Activated CD4-positive, alpha-beta T cell treated with anti-CD3 and anti-CD28 coated beads, Interleukin-2, amount 10 ng/mL, durations not matched to agents 7 days and 5 days (primary cell): ENCODE data around the gene SLC39A11. TPM values are rescaled to one million over a fixed set of nuclear protein-coding genes. Genes with fewer than 3 reads are reported as not detected.

Experiments used
- CTCF ChIA-PET: fragments of 350-600 bp; sonication (Branson Sonifier 250); formaldehyde crosslinking; loops from one replicate; lab custom pipeline; 2021; ENCODE audit warnings: antibody characterized with exemption; lab: Charles Lee
- POLR2A ChIA-PET: fragments of 350-600 bp; sonication (Branson Sonifier 250); formaldehyde crosslinking; loops from one replicate; lab custom pipeline; 2021; ENCODE audit warnings: antibody characterized with exemption; lab: Charles Lee
- DNase-seq: peaks from one replicate; pipeline ENCODE4 v3.0.0-alpha.2; 2020
- H3K27ac Mint-ChIP-seq: one replicate; pipeline ENCODE4 v1.8.0; 2021; ENCODE audit warnings: mild to moderate bottlenecking, moderate library complexity, mixed read lengths
- H3K27me3 Mint-ChIP-seq: one replicate; pipeline ENCODE4 v1.8.0; 2021; ENCODE audit warnings: mixed read lengths
- H3K36me3 Mint-ChIP-seq: one replicate; pipeline ENCODE4 v1.8.0; 2021; ENCODE audit warnings: low read depth, mixed read lengths
- H3K4me1 Mint-ChIP-seq: one replicate; pipeline ENCODE4 v1.8.0; 2021; ENCODE audit warnings: mixed read lengths
- H3K4me3 Mint-ChIP-seq: one replicate; pipeline ENCODE4 v1.8.0; 2021; ENCODE audit warnings: mild to moderate bottlenecking, moderate library complexity, mixed read lengths
- H3K9me3 Mint-ChIP-seq: one replicate; pipeline ENCODE4 v1.8.0; 2021; ENCODE audit warnings: mixed read lengths
- total RNA-seq, 2 experiments: library from RNA; stranded (reverse); gene quantifications; one replicate each; pipeline ENCODE4 v1.2.3, GENCODE V29; 2021

SLC39A11 gene
- total RNA-seq, 2 experiments from 2014 or later: 19.5 to 23.4 TPM

GRCh38 chr17:72813481-72813880 is 279.0 kb downstream of the SLC39A11 start:
- H3K4me3 Mint-ChIP-seq: no peak overlapping the region
- H3K27ac Mint-ChIP-seq: no peak overlapping the region
- H3K27me3 Mint-ChIP-seq: no peaks in the 10 kb centered on the region
- POLR2A ChIA-PET: interaction anchor here (0.6 kb wide), 1 partner anchor 88 kb away, joined by 3 read pairs; no protein-coding TSS in a partner anchor
- CTCF ChIA-PET: interaction anchor here (0.6 to 1.4 kb wide), 2 partner anchors 18 to 351 kb away, joined by 3 to 4 read pairs; partner anchors contain the start of gene SSTR2
- peaks cover 7% of the 10 kb centered on the region for H3K9me3 Mint-ChIP-seq
- no peak for DNase-seq
- H3K4me1 Mint-ChIP-seq: no peaks in the 10 kb centered on the region
- peaks cover 9% of the 10 kb centered on the region for H3K36me3 Mint-ChIP-seq

GRCh38 chr17:72812823-72813222 is 279.7 kb downstream of the SLC39A11 start:
- ChIA-PET CTCF (interaction anchor here (1.4 kb wide), 1 partner anchor 19 kb away, joined by 3 read pairs; no protein-coding TSS in a partner anchor), POLR2A (no interaction called here)
- Mint-ChIP-seq H3K4me3 (no peak overlapping the region), H3K4me1 (no peaks in the 10 kb centered on the region), H3K27ac (no peak overlapping the region), H3K27me3 (no peaks in the 10 kb centered on the region), H3K9me3 (peaks cover 7% of the 10 kb centered on the region), H3K36me3 (peaks cover 9% of the 10 kb centered on the region)
- DNase-seq: no peak

GRCh38 chr17:72811976-72812687 is 280.4 kb downstream of the SLC39A11 start:
- Mint-ChIP-seq H3K4me1 (no peaks in the 10 kb centered on the region), H3K27ac (no peak overlapping the region), H3K36me3 (peaks cover 9% of the 10 kb centered on the region), H3K4me3 (no peak overlapping the region), H3K27me3 (no peaks in the 10 kb centered on the region), H3K9me3 (peaks cover 7% of the 10 kb centered on the region)
- ChIA-PET POLR2A (no interaction called here), CTCF (interaction anchor here (1.4 kb wide), 1 partner anchor 19 kb away, joined by 3 read pairs; no protein-coding TSS in a partner anchor)
- DNase-seq: no peak

GRCh38 chr17:72810991-72811508 is 281.4 kb downstream of the SLC39A11 start:
- DNase-seq: no peak
- ChIA-PET POLR2A (no interaction called here), CTCF (no interaction called here)
- H3K9me3 Mint-ChIP-seq: peaks cover 11% of the 10 kb centered on the region
- H3K4me1 Mint-ChIP-seq: no peaks in the 10 kb centered on the region
- H3K27ac Mint-ChIP-seq: no peak overlapping the region
- no peak overlapping the region for H3K4me3 Mint-ChIP-seq
- H3K36me3 Mint-ChIP-seq: peaks cover 9% of the 10 kb centered on the region
- no peaks in the 10 kb centered on the region for H3K27me3 Mint-ChIP-seq

GRCh38 chr17:72806011-72806410 is 286.5 kb downstream of the SLC39A11 start:
- H3K27me3 Mint-ChIP-seq: no peaks in the 10 kb centered on the region
- peaks cover 4% of the 10 kb centered on the region for H3K36me3 Mint-ChIP-seq
- CTCF ChIA-PET: interaction anchor here (0.5 kb wide), 1 partner anchor 1169 kb away, joined by 3 read pairs; no protein-coding TSS in a partner anchor
- no peak overlapping the region for H3K27ac Mint-ChIP-seq
- POLR2A ChIA-PET: no interaction called here
- H3K4me3 Mint-ChIP-seq: no peak overlapping the region
- no peaks in the 10 kb centered on the region for H3K4me1 Mint-ChIP-seq
- DNase-seq: no peak
- peaks cover 10% of the 10 kb centered on the region for H3K9me3 Mint-ChIP-seq

- no peaks in the 10 kb centered on the region for H3K27me3 Mint-ChIP-seq
- CTCF ChIA-PET: interaction anchor here (0.6 kb wide), 1 partner anchor 684 kb away, joined by 3 read pairs; no protein-coding TSS in a partner anchor
These were observed 287.4 kb downstream of the SLC39A11 start for GRCh38 chr17:72804949-72805707.

GRCh38 chr17:72802726-72803125 is 289.8 kb downstream of the SLC39A11 start:
- Mint-ChIP-seq H3K27ac (no peak overlapping the region), H3K4me3 (no peak overlapping the region), H3K9me3 (peaks cover 28% of the 10 kb centered on the region), H3K4me1 (no peaks in the 10 kb centered on the region), H3K27me3 (no peaks in the 10 kb centered on the region), H3K36me3 (peaks cover 12% of the 10 kb centered on the region)
- ChIA-PET CTCF (no interaction called here), POLR2A (no interaction called here)
- DNase-seq: no peak

More at GRCh38 chr17:72804949-72805707, 287.4 kb downstream of the SLC39A11 start:
- Mint-ChIP-seq H3K9me3 (peaks cover 16% of the 10 kb centered on the region), H3K27ac (no peak overlapping the region), H3K4me1 (no peaks in the 10 kb centered on the region), H3K4me3 (no peak overlapping the region), H3K36me3 (peaks cover 5% of the 10 kb centered on the region)
- no peak for DNase-seq
- POLR2A ChIA-PET: no interaction called here

- Mint-ChIP-seq H3K9me3 (peaks cover 46% of the 10 kb centered on the region), H3K36me3 (peaks cover 12% of the 10 kb centered on the region)
- POLR2A ChIA-PET: no interaction called here
These were observed 295.3 kb downstream of the SLC39A11 start for GRCh38 chr17:72797142-72797541.

GRCh38 chr17:72795941-72796340 is 296.5 kb downstream of the SLC39A11 start:
- peaks cover 55% of the 10 kb centered on the region for H3K9me3 Mint-ChIP-seq
- no peak overlapping the region for H3K4me3 Mint-ChIP-seq

More at GRCh38 chr17:72797142-72797541, 295.3 kb downstream of the SLC39A11 start:
- Mint-ChIP-seq H3K27me3 (no peaks in the 10 kb centered on the region), H3K4me3 (no peak overlapping the region), H3K27ac (no peak overlapping the region), H3K4me1 (no peaks in the 10 kb centered on the region)
- CTCF ChIA-PET: no interaction called here
- no peak for DNase-seq

GRCh38 chr17:72794152-72794551 is 298.3 kb downstream of the SLC39A11 start:
- CTCF ChIA-PET: no interaction called here
- Mint-ChIP-seq H3K27me3 (no peaks in the 10 kb centered on the region), H3K4me1 (no peaks in the 10 kb centered on the region), H3K36me3 (peaks cover 11% of the 10 kb centered on the region), H3K27ac (no peak overlapping the region), H3K4me3 (no peak overlapping the region), H3K9me3 (peaks cover 48% of the 10 kb centered on the region)
- POLR2A ChIA-PET: no interaction called here
- no peak for DNase-seq

More at GRCh38 chr17:72795941-72796340, 296.5 kb downstream of the SLC39A11 start:
- peaks cover 13% of the 10 kb centered on the region for H3K36me3 Mint-ChIP-seq
- H3K27ac Mint-ChIP-seq: no peak overlapping the region
- POLR2A ChIA-PET: no interaction called here
- DNase-seq: no peak
- H3K4me1 Mint-ChIP-seq: no peaks in the 10 kb centered on the region
- H3K27me3 Mint-ChIP-seq: no peaks in the 10 kb centered on the region
- CTCF ChIA-PET: no interaction called here

GRCh38 chr17:72792771-72793170 is 299.7 kb downstream of the SLC39A11 start:
- ChIA-PET POLR2A (no interaction called here), CTCF (no interaction called here)
- DNase-seq: no peak
- H3K4me1 Mint-ChIP-seq: no peaks in the 10 kb centered on the region
- no peaks in the 10 kb centered on the region for H3K27me3 Mint-ChIP-seq
- H3K36me3 Mint-ChIP-seq: peaks cover 5% of the 10 kb centered on the region
- peaks cover 41% of the 10 kb centered on the region for H3K9me3 Mint-ChIP-seq
- H3K4me3 Mint-ChIP-seq: no peak overlapping the region
- H3K27ac Mint-ChIP-seq: no peak overlapping the region

GRCh38 chr17:72790190-72790589 is 302.3 kb downstream of the SLC39A11 start:
- POLR2A ChIA-PET: no interaction called here

GRCh38 chr17:72789711-72790110 is 302.8 kb downstream of the SLC39A11 start:
- peaks cover 32% of the 10 kb centered on the region for H3K9me3 Mint-ChIP-seq
- H3K27ac Mint-ChIP-seq: no peak overlapping the region
- no peak for DNase-seq
- no peaks in the 10 kb centered on the region for H3K27me3 Mint-ChIP-seq
- no peak overlapping the region for H3K4me3 Mint-ChIP-seq
- H3K36me3 Mint-ChIP-seq: peaks cover 1% of the 10 kb centered on the region
- CTCF ChIA-PET: no interaction called here
- H3K4me1 Mint-ChIP-seq: no peaks in the 10 kb centered on the region
- POLR2A ChIA-PET: no interaction called here

More at GRCh38 chr17:72790190-72790589, 302.3 kb downstream of the SLC39A11 start:
- H3K4me1 Mint-ChIP-seq: no peaks in the 10 kb centered on the region
- no peak overlapping the region for H3K4me3 Mint-ChIP-seq
- H3K27ac Mint-ChIP-seq: no peak overlapping the region
- DNase-seq: no peak
- peaks cover 1% of the 10 kb centered on the region for H3K36me3 Mint-ChIP-seq
- no peaks in the 10 kb centered on the region for H3K27me3 Mint-ChIP-seq
- CTCF ChIA-PET: no interaction called here
- H3K9me3 Mint-ChIP-seq: peaks cover 36% of the 10 kb centered on the region
